H1 (cell line): ENCODE data around the gene ATP6V1G3. TPM values are rescaled to one million over a fixed set of nuclear protein-coding genes. Genes with fewer than 3 reads are reported as not detected.

Source experiments
- CTCF ChIA-PET: fragments of 300-600 bp; sonication (Branson Sonifier 250); formaldehyde crosslinking; loops from one replicate; lab custom pipeline; 2021; ENCODE audit not compliant: partially characterized antibody; lab: Charles Lee
- POLR2A ChIA-PET: fragments of 300-600 bp; sonication (Branson Sonifier 250); formaldehyde crosslinking; loops from one replicate; lab custom pipeline; 2021; ENCODE audit warnings: inconsistent platforms; ENCODE audit not compliant: partially characterized antibody; lab: Charles Lee
- DNase-seq, 2 experiments: peaks; one replicate each; pipeline versions ENCODE4 v3.0.0 to v3.0.0-alpha.2; 2010 to 2022; ENCODE audit warnings: low spot score in 2 of 2, low read depth in 1 of 2, mixed read lengths in 1 of 2
- FAIRE-seq: peaks from 2 replicates; lab custom pipeline; 2011; peaks lifted over from hg19 to GRCh38; lab: Jason Lieb, UNC
- H2AFZ ChIP-seq: 2 replicates; pipeline ENCODE4 v1.8.1; 2012; ENCODE audit warnings: low read length, inconsistent platforms
- H2AK5ac ChIP-seq: 2 replicates; pipeline ENCODE4 v1.6.1; 2013; ENCODE audit warnings: low read depth, low read length
- H2BK120ac ChIP-seq: replicated peaks from 2 replicates; pipeline ENCODE3; 2013; ENCODE audit warnings: low read depth, low read length, inconsistent platforms
- H2BK12ac ChIP-seq: 2 replicates; pipeline ENCODE4 v1.6.1; 2013; ENCODE audit warnings: low read depth, low read length
- H2BK15ac ChIP-seq: 2 replicates; pipeline ENCODE4 v1.6.1; 2013; ENCODE audit warnings: low read length
- H2BK20ac ChIP-seq: 2 replicates; pipeline ENCODE4 v1.6.1; 2013; ENCODE audit warnings: low read length
- H2BK5ac ChIP-seq: 2 replicates; pipeline ENCODE4 v1.6.1; 2013; ENCODE audit warnings: low read depth, low read length
- H3K14ac ChIP-seq: 2 replicates; pipeline ENCODE4 v1.6.1; 2013; ENCODE audit warnings: inconsistent platforms; ENCODE audit not compliant: insufficient read length
- H3K18ac ChIP-seq: 2 replicates; pipeline ENCODE4 v1.6.1; 2013; ENCODE audit warnings: low read length; ENCODE audit errors: extremely low read depth
- H3K23ac ChIP-seq: 2 replicates; pipeline ENCODE4 v1.6.1; 2013; ENCODE audit warnings: inconsistent platforms; ENCODE audit not compliant: insufficient read length
- H3K23me2 ChIP-seq: 2 replicates; pipeline ENCODE4 v1.6.1; 2013; ENCODE audit warnings: low read depth, low read length
- H3K27ac ChIP-seq: 2 replicates; pipeline ENCODE4 v1.6.1; 2011; ENCODE audit warnings: low read depth, low read length, inconsistent platforms
- H3K27me3 ChIP-seq, 4 experiments: replicated peaks in 1 of 4; 1 replicate in 1 of 4; 2 replicates in 3 of 4; pipeline versions ENCODE4 v1.6.1 to v1.8.1; 2011 to 2013; ENCODE audit warnings: low read length in 3 of 4, mild to moderate bottlenecking in 3 of 4, inconsistent platforms in 2 of 4, mixed read lengths in 2 of 4, moderate library complexity in 1 of 4; ENCODE audit not compliant: control insufficient read depth in 3 of 4, insufficient read depth in 3 of 4; ENCODE audit errors: extremely low read depth in 1 of 4
- H3K36me3 ChIP-seq, 4 experiments: 2 replicates each; pipeline versions ENCODE4 v1.6.1 to v1.8.1; 2011 to 2013; ENCODE audit warnings: mild to moderate bottlenecking in 4 of 4, low read length in 3 of 4, moderate library complexity in 2 of 4, control low read depth in 1 of 4, inconsistent platforms in 1 of 4; ENCODE audit not compliant: insufficient read depth in 4 of 4, control insufficient read depth in 2 of 4
- H3K4ac ChIP-seq: replicated peaks from 2 replicates; pipeline ENCODE3; 2013; ENCODE audit warnings: low read length, low read depth, mixed read lengths, inconsistent platforms; ENCODE audit not compliant: insufficient read length
- H3K4me1 ChIP-seq, 4 experiments: replicated peaks in 1 of 4; 1 replicate in 1 of 4; 2 replicates in 3 of 4; pipeline versions ENCODE4 v1.6.1 to v1.8.1; 2011 to 2013; ENCODE audit warnings: low read length in 3 of 4, inconsistent platforms in 2 of 4, mixed read lengths in 1 of 4; ENCODE audit not compliant: insufficient read depth in 4 of 4, control insufficient read depth in 3 of 4
- H3K4me2 ChIP-seq, 2 experiments: 2 replicates each; pipeline versions ENCODE4 v1.6.1 to v1.8.1; 2011 to 2013; ENCODE audit warnings: low read depth in 2 of 2, low read length in 2 of 2, control low read depth in 1 of 2, inconsistent platforms in 1 of 2, mild to moderate bottlenecking in 1 of 2; ENCODE audit not compliant: insufficient read depth in 1 of 2
- H3K4me3 ChIP-seq, 4 experiments: fragments of 200-600, 300-600 bp in 1 of 4; sonication (generic), shearing (Covaris generic), sonication (Bioruptor Twin) in 1 of 4; 2 replicates each; pipeline versions ENCODE4 v1.5.1 to v1.8.1; 2011 to 2016; ENCODE audit warnings: low read length in 4 of 4, low read depth in 3 of 4, control low read depth in 2 of 4, inconsistent platforms in 2 of 4, mild to moderate bottlenecking in 2 of 4, mixed read lengths in 1 of 4, moderate library complexity in 1 of 4; ENCODE audit not compliant: insufficient read depth in 2 of 4; ENCODE audit errors: extremely low read depth in 1 of 4
- H3K56ac ChIP-seq: replicated peaks from 2 replicates; pipeline ENCODE3; 2013; ENCODE audit warnings: low read depth, mild to moderate bottlenecking, mixed read lengths, low read length, inconsistent platforms; ENCODE audit not compliant: insufficient read length
- H3K79me1 ChIP-seq: 2 replicates; pipeline ENCODE4 v1.6.1; 2013; ENCODE audit warnings: low read depth, low read length, control low read depth
- H3K79me2 ChIP-seq, 2 experiments: 2 replicates each; pipeline versions ENCODE4 v1.6.1 to v1.8.1; 2012 to 2013; ENCODE audit warnings: low read length in 2 of 2, mild to moderate bottlenecking in 2 of 2, inconsistent platforms in 1 of 2; ENCODE audit not compliant: insufficient read depth in 2 of 2, control insufficient read depth in 1 of 2
- H3K9ac ChIP-seq, 4 experiments: replicated peaks in 1 of 4; 1 replicate in 1 of 4; 2 replicates in 3 of 4; pipeline versions ENCODE4 v1.6.1 to v1.8.1; 2011 to 2013; ENCODE audit warnings: low read depth in 3 of 4, low read length in 3 of 4, control low read depth in 2 of 4, mild to moderate bottlenecking in 2 of 4, moderate library complexity in 2 of 4, inconsistent platforms in 1 of 4; ENCODE audit errors: extremely low read depth in 1 of 4
- H3K9me3 ChIP-seq, 2 experiments: 2 replicates each; pipeline versions ENCODE4 v1.6.1 to v1.8.1; 2012 to 2013; ENCODE audit warnings: mild to moderate bottlenecking in 2 of 2, moderate library complexity in 2 of 2, control low read depth in 1 of 2, inconsistent platforms in 1 of 2, low read depth in 1 of 2, low read length in 1 of 2, mixed read lengths in 1 of 2; ENCODE audit not compliant: insufficient read depth in 2 of 2
- H4K20me1 ChIP-seq, 2 experiments: replicated peaks in 1 of 2; 2 replicates each; pipeline versions ENCODE3 to v1.8.1; 2011 to 2013; ENCODE audit warnings: inconsistent platforms in 2 of 2, low read length in 2 of 2, mild to moderate bottlenecking in 1 of 2; ENCODE audit not compliant: insufficient read depth in 2 of 2, control insufficient read depth in 1 of 2
- H4K5ac ChIP-seq: 2 replicates; pipeline ENCODE4 v1.6.1; 2013; ENCODE audit warnings: low read length, low read depth, mixed read lengths, inconsistent platforms; ENCODE audit not compliant: insufficient read length
- H4K8ac ChIP-seq: 2 replicates; pipeline ENCODE4 v1.8.0; 2013; ENCODE audit warnings: mild to moderate bottlenecking, moderate library complexity, low read length, inconsistent platforms; ENCODE audit not compliant: insufficient read depth; ENCODE audit errors: extremely low read depth
- H4K91ac ChIP-seq: replicated peaks from 2 replicates; pipeline ENCODE3; 2013; ENCODE audit warnings: low read length, mixed read lengths, inconsistent platforms; ENCODE audit not compliant: insufficient read length
- ASH2L ChIP-seq: fragments of 200-600, 300-600 bp; sonication (generic); IDR thresholded peaks from one replicate; pipeline ENCODE4 v1.7.1; 2017; ENCODE audit warnings: low read length
- BACH1 ChIP-seq: IDR thresholded peaks from 2 replicates; pipeline ENCODE4 v1.6.1; 2012; ENCODE audit warnings: low read length, improper control_type of control experiment
- BRCA1 ChIP-seq: IDR thresholded peaks from 2 replicates; pipeline ENCODE4 v1.6.1; 2012; ENCODE audit warnings: low read depth, low read length, improper control_type of control experiment
- CREB1 ChIP-seq: IDR thresholded peaks from 2 replicates; pipeline ENCODE4 v1.6.1; 2012; ENCODE audit warnings: inconsistent platforms
- EGR1 ChIP-seq: IDR thresholded peaks from 2 replicates; pipeline ENCODE4 v1.6.1; 2011; ENCODE audit warnings: low read depth, low read length, borderline replicate concordance
- HDAC6 ChIP-seq: IDR thresholded peaks from one replicate; pipeline ENCODE4 v1.7.1; 2012; ENCODE audit warnings: low read depth, mild to moderate bottlenecking, inconsistent platforms, low read length, moderate library complexity
- KDM1A ChIP-seq: fragments of 200-600, 300-600 bp; sonication (generic); IDR thresholded peaks from 2 replicates; pipeline ENCODE4 v1.7.1; 2016; ENCODE audit warnings: mild to moderate bottlenecking, low read length, borderline replicate concordance
- KDM4A ChIP-seq: IDR thresholded peaks from one replicate; pipeline ENCODE4 v1.7.1; 2012; ENCODE audit warnings: low read depth, mild to moderate bottlenecking, moderate library complexity, low read length, inconsistent platforms; ENCODE audit not compliant: severe bottlenecking
- RXRA ChIP-seq: IDR thresholded peaks from 2 replicates; pipeline ENCODE4 v1.6.1; 2011; ENCODE audit warnings: low read depth, mild to moderate bottlenecking, low read length, moderate library complexity; ENCODE audit not compliant: insufficient read depth
- SRF ChIP-seq: IDR thresholded peaks from 2 replicates; pipeline ENCODE4 v1.6.1; 2011; ENCODE audit warnings: mild to moderate bottlenecking, low read depth, low read length, moderate library complexity
- TAF1 ChIP-seq: IDR thresholded peaks from 2 replicates; pipeline ENCODE4 v1.6.1; 2011; ENCODE audit warnings: mild to moderate bottlenecking, low read depth, low read length
- ZNF274 ChIP-seq: IDR thresholded peaks from 2 replicates; pipeline ENCODE4 v1.7.0; 2012; ENCODE audit warnings: low read length, borderline replicate concordance; ENCODE audit errors: extremely low read depth
- WGBS, 2 experiments: shearing (Covaris generic) in 1 of 2; methylation state at CpG; one replicate each; pipeline versions ENCODE4 v1.1.6 to v1.1.7; 2013 to 2015; ENCODE audit warnings: low lambda C conversion rate in 2 of 2, mixed read lengths in 2 of 2, inconsistent platforms in 1 of 2, low coverage in 1 of 2, missing lambda C conversion rate in 1 of 2; ENCODE audit not compliant: insufficient replicate concordance in 2 of 2, insufficient coverage in 1 of 2, insufficient read length in 1 of 2; ENCODE audit errors: extremely low coverage in 1 of 2, missing lambda C conversion rate in 1 of 2; 5-methylcytosine and 5-hydroxymethylcytosine counted together
- polyA plus RNA-seq, 7 experiments: library from polyadenylated mRNA; depleted of rRNA in 3 of 7; stranded (reverse) in 5 of 7; unstranded in 2 of 7; fragments of >200 nt in 5 of 7; fragments of 200-250 nt in 2 of 7; gene quantifications; 1 replicate in 5 of 7; 2 replicates in 1 of 7; 4 replicates in 1 of 7; pipeline versions ENCODE4 v1.2.1 to v1.2.3, GENCODE V29; 2011 to 2013; ENCODE audit warnings: missing spikeins in 2 of 7, mixed read lengths in 2 of 7
- total RNA-seq: library from RNA; stranded (reverse); fragmentation: NEBNext Ultra II Directional; extraction: Animal tissue kit (Norgen Biotek cat#: 25700); gene quantifications from 2 replicates; pipeline ENCODE4 v1.2.1, GENCODE V29; 2021

Gene ATP6V1G3
- total and polyA plus RNA-seq, 2 of the 8 experiments (the other 6 are each of a cell fraction or from before 2014, with no cell fraction given) = not detected

DNA sequence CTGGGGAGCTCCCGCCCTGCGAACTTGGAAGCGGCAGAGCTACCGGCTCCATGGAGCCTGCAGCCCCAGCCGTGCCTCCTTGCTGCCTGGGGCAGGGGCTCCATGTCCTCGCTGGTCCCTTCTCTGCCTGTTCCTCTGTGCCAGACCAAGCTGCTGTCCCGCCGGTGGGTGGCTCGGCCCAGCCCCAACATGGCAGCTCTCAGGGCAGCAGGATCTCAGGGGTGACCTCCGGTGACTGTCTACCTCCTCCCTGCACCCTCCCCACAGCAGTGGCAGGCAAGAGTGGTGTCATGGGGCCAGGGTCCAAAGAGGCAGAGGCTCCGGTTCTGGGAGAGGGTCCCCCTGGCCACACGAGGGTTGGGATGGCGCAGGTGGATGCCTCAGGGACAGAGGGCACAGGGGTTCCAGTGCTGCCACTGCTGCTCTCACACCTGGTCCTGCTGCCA, 45.8 kb downstream of the ATP6V1G3 start:
- Histone ChIP-seq H3K36me3 (no peaks in the 10 kb centered on the region), H3K9me3 (no peaks in the 10 kb centered on the region), H3K27ac (no peak overlapping the region), H3K27me3 (no peaks in the 10 kb centered on the region), H3K56ac (no peak overlapping the region), H4K5ac (no peak overlapping the region), H4K8ac (no peak overlapping the region), H3K14ac (no peak overlapping the region), H2BK20ac (no peak overlapping the region), H3K9ac (no peak overlapping the region), H3K79me1 (no peaks in the 10 kb centered on the region), H3K18ac (no peak overlapping the region), H3K4ac (no peak overlapping the region), H2BK120ac (no peak overlapping the region), H3K23ac (no peak overlapping the region), H2BK5ac (no peak overlapping the region), H3K4me1 (no peaks in the 10 kb centered on the region), H3K79me2 (no peaks in the 10 kb centered on the region), H2BK15ac (no peak overlapping the region), H4K91ac (no peak overlapping the region), H2BK12ac (no peak overlapping the region), H2AK5ac (no peak overlapping the region), H3K4me3 (no peak overlapping the region), H2AFZ (no peak overlapping the region; the same call in 1 of the 2 replicates), H4K20me1 (no peaks in the 10 kb centered on the region), H3K4me2 (no peak overlapping the region), H3K23me2 (no peaks in the 10 kb centered on the region)
- ChIA-PET CTCF (interaction anchor here (1.6 kb wide), 1 partner anchor 295 kb away, joined by 3 read pairs; no protein-coding TSS in a partner anchor), POLR2A (no interaction called here)
- 95% methylated on average over 6 of the region's 13 CpGs; no CpG with 5 or more reads in 1 of the 2 experiments for WGBS, 2 experiments
- no peak for TF ChIP-seq ZNF274
- TF ChIP-seq EGR1 = no peak
- TF ChIP-seq SRF = no peak
- no peak for TF ChIP-seq BRCA1
- TF ChIP-seq CREB1 = no peak
- no peak for TF ChIP-seq BACH1
- no peak for TF ChIP-seq TAF1
- TF ChIP-seq KDM4A = no peak
- TF ChIP-seq RXRA = no peak
- TF ChIP-seq KDM1A = no peak
- no peak for TF ChIP-seq HDAC6
- TF ChIP-seq ASH2L = no peak
- DNase-seq (no peak), FAIRE-seq (no peak)
